ENCODE data around the gene RASL11B.

RASL11B gene

DNA sequence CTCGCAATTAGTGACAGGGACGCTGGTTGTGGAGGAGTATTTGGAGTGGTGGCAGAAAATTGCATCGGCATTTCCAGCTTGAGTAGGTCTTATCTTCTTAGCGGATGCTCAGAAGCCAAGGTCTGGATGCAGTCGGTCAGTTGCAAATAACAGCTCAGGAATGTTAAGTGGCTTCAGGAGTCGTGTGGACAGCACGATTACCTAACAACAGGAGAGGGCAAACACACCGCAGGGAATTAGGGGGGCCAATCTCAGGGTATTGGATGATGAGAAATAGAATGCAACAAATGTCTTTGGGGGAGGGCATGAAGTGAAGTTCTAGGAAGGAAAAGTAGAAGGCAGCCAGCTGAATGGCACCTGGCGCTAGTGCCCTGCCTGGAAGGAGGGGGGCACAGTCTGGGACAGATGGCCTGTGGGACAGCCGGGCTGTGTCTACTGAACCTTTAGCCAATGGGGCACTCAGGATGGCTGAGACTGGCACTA is 11.8 kb downstream of the RASL11B start:
- DNase-seq (ENCODE audit: extremely low read depth, low read depth), result no peak
- TF ChIP-seq, protein P1, sequence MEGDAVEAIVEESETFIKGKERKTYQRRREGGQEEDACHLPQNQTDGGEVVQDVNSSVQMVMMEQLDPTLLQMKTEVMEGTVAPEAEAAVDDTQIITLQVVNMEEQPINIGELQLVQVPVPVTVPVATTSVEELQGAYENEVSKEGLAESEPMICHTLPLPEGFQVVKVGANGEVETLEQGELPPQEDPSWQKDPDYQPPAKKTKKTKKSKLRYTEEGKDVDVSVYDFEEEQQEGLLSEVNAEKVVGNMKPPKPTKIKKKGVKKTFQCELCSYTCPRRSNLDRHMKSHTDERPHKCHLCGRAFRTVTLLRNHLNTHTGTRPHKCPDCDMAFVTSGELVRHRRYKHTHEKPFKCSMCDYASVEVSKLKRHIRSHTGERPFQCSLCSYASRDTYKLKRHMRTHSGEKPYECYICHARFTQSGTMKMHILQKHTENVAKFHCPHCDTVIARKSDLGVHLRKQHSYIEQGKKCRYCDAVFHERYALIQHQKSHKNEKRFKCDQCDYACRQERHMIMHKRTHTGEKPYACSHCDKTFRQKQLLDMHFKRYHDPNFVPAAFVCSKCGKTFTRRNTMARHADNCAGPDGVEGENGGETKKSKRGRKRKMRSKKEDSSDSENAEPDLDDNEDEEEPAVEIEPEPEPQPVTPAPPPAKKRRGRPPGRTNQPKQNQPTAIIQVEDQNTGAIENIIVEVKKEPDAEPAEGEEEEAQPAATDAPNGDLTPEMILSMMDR (IDR thresholded peaks at IDR 0.05; ENCODE audit: low read depth, low read length), result no peak

DNA sequence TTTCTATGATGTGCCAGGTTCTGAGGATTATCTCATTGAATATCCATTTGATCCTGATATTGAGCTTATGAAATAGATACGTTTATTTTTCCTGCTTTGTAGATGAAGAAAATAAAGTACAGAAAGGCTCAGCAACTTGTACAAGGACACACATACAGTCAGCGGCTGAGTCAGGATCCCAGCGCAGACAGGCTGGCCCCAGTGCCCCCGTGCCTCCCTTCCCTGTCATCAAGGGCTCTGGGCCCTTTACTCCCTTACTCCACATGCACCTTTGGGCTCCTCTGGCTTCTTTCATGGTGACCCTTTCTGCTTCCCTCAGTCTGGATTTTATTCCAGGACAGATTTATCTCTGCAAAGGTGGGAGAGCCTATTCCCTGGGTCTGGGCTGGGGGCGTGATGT is 12.8 kb downstream of the RASL11B start:
- TF ChIP-seq, protein P1 (IDR thresholded peaks at IDR 0.05; ENCODE audit: low read depth, low read length), result no peak
- DNase-seq (ENCODE audit: extremely low read depth, low read depth), result no peak

DNA sequence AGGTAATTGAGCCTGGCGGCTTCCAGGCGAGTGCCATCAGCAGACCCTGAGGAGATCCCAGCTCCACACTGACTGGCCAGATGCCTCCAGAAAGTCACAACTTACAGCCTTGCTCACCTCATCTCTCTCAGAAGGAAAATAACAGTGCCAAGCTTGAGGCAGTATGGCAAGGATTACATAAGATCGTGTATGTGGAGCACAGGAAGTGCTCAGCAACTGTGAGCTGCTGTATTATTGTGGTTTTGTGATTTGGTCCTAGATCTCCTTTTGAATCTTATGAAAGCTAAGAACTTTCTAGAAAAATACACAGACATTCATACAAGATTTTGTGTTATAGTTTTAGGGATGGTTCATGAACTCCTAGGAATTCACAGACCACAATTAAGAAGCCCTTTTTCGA is 14.0 kb downstream of the RASL11B start:
- DNase-seq (ENCODE audit: extremely low read depth, low read depth), result no peak
- TF ChIP-seq, protein P1 (IDR thresholded peaks at IDR 0.05; ENCODE audit: low read depth, low read length), result no peak

DNA sequence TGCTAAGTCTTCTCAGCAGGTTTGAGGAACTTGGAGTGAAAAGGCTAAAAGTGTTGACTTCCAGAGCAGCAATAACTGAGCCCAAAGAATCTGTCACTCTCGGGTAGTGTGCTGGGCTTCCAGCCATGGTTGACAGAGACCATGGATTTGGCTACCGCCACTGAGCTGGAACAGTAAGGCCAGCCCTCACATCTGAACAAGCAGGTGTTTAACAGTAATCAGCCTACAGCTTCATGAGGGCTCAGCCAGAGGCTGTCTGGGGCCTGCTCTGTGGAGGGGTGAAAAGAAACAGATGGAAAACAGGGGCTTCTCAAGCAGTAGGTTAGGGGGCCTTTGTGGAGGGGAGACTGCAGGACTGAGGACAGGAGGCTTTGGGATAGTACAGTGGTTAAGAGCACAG is 14.9 kb downstream of the RASL11B start:
- TF ChIP-seq, protein P1 (IDR thresholded peaks at IDR 0.05; ENCODE audit: low read depth, low read length), result no peak
- DNase-seq (ENCODE audit: extremely low read depth, low read depth), result no peak

DNA sequence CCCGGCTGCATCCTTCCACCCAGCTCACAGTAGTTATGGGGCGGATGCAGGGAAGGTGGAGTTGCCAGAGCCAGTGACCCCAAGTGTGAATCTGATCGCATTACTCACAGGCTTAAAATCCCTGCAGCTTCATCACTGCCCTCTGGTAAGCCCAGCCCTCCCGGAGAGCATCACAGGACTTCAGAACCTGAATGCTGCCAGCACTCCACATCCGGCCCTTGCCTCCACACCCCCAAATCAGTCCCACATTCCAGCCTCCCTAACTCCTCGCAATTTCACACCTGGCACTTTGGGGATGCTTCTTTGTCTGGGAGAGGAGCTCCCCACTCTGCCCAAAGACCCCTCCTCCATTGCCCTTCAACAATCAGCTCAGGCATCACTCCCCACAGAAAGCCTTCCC is 15.6 kb downstream of the RASL11B start:
- TF ChIP-seq, protein P1 (IDR thresholded peaks at IDR 0.05; ENCODE audit: low read depth, low read length), result no peak
- no peak for DNase-seq (ENCODE audit: extremely low read depth, low read depth)

DNA sequence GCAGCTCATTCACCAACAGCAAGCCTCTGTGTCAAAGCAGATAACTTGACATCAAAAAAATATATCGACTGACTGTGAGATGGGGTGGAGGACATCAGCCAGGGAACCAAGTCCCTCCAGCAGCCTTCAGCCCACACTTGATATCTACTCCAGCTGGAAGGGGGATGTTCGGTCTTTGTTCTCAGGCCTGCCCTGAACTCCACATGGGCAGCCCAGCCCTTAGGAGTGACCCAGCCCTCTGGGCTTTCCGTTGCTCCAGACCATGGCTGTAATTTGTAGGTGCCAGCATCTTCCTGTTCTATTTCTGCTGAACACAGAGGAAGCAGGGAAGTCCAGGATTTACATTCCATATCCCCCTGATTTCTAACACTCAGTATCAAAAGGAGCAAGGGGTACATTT is 17.4 kb downstream of the RASL11B start:
- DNase-seq (ENCODE audit: extremely low read depth, low read depth), result no peak
- TF ChIP-seq, protein P1 (IDR thresholded peaks at IDR 0.05; ENCODE audit: low read depth, low read length), result no peak

DNA sequence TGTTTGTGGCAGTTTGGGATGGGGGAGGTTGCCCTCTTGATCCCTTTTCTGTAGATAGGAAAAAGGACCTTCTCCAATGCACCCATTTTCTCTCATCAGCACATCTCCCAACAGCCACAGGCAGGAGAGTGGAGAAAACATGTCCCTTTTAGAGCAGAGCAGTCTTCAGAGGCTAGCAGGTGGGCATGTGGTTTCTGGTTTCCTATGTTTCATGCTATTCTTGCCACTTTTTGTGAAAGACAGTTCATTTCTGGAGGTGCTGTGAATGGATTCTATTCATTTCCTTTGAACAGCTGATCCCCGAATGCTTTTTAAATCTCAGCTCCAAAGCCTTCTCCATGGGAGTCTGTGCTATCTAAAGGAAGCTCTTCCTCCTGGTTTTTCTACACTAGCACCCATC is 18.9 kb downstream of the RASL11B start:
- TF ChIP-seq, protein P1 (IDR thresholded peaks at IDR 0.05; ENCODE audit: low read depth, low read length), result no peak
- DNase-seq (ENCODE audit: extremely low read depth, low read depth), result no peak

Measured in AG09319 (cell line).